HG03460 (cell line): ENCODE measurements around the gene SMYD3.

Experiments
- ATAC-seq: cut with Tn5 transposase; IDR thresholded peaks from one replicate; pipeline ENCODE4 v1.9.1; 2021; ENCODE audit not compliant: unreplicated experiment

Gene SMYD3

GRCh38 chr1:246311461-246311860, 195.6 kb downstream of the SMYD3 start:
- ATAC-seq = no peak

DNA sequence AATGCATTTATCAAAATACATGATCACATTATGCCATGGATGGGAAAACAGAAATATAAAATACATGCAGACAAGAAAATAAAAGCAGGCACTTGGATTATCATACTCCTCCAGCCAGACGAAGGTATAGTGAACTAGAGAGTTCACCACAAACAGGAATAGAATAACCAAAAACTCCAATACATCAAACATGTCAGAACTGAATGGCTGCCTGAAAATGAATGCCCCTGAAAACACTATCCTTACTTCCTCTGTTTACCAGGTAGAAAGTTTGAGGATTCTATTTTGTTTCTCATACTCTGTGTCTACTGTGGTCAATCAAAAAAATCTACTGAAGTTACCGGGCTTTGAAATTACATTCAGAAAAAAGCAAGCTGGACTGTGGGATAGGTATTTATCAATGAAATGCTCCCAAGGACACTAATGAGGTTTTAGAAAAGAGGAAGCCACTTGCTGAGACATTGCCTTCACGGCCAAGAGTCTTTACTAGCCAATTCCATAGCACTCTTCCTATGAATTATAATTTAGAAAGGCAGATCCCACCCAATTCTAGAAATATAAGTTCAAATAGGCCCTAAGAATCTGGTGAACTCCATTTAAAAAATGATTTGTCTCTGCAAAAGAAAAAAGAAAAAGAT, 197.7 kb downstream of the SMYD3 start:
- no peak for ATAC-seq

- no peak for ATAC-seq
Observed at GRCh38 chr1:246308533-246309075, 198.5 kb downstream of the SMYD3 start.

DNA sequence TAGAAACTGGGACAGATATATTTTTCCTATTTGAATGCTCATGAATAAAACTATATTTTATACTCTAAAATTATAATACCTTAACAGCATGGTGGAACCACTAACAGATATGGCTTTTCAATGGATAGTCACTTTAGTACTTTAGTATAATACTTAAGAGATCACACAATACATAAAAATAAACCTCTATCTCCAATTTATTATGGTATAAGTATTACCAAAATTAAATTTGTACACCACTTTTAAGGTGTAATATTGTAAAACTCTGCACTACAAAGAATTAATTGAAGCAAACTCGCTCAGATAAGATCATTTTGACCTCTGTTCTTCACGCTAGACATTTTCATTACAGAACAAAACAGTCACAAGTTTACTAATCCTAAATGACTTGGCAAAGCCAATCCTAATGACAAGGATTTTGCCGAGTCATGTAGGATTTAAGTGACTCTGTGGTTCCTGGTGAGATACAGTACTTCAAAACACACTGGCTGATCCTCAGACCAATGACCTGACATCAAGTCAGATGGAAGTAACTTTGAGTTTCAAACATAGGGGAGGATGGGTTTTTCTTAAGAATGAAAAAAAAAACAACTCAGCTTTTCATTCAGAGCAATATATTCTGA, 200.6 kb downstream of the SMYD3 start:
- no peak for ATAC-seq

- ATAC-seq = no peak
Observed at GRCh38 chr1:246304484-246305259, 202.4 kb downstream of the SMYD3 start.

DNA sequence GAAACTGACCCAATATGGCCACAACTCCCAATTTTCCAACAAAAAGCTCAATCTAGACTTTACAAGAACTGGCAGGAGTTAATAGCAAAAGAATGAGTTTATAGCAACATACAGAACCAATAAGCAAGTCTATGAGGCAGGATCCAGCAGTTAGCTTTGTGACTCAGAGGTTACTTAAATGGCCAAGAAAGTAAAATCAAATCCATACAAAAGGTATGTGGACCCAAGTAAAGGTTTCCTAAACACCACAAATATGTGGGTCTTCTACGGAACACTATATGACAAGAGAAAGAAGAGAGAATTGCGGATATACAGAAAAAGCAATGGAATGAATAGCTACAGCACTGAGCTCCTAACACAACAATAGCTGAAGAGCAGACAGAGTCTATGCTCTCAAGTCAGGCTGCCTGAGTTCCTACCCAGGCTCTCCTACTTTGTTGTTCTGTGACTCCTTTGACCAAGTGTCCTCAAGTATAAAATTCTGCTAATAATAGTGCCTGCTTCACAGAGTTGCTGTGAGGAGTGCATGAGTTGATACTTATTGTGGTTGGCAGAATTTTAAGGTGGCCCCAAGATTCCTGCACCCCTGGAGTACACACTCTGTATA, 204.3 kb downstream of the SMYD3 start:
- no peak for ATAC-seq

DNA sequence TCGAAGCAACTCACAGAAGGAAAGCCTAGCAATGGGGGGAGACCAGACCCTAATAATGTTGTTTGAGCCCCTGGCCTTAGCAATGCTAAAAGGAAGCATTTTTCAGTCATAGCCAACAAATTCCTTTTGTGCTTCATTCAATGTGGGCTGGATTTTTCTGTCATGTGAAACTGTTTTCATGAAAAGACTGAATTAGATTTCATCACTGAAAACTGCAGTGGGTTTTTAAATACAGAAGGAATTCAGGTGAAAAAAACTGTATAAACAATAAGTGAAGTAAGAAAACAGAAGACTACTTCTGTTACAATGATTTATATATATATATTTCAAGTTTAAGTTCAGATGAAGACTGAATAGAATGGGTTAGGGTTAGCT, 204.8 kb downstream of the SMYD3 start:
- no peak for ATAC-seq

DNA sequence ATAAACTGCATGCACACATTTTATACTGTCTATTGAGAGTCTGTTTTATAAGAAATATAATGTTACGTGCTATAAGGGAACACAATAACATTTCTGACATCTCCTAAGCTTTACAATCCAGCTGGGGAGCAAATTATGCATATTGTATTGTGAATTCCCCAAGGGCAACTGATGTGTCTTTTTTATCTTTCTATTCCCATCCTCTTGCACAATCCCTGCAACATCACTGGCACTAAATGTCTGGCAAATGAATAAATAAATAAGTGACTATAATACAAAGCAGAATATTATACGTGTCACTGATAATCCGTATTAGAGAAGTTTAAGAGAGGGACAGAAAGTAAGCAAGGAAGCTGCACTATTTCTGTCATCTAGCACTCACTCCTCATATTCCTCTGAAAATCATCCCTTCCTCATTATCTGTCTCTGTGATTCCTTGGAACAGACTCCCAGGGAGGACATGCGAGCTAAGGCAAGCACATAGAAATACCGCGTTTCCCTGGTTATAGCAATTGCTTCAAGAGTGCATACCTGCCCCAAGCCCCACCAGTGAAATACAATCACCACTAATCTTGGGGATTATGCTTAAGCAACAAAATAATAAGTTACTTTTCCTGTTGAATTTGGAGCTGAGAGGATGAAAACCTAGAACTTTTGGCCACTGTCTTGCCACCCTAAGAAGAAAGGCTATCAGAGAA, 205.4 kb downstream of the SMYD3 start:
- no peak for ATAC-seq

GRCh38 chr1:246300626-246301549, 206.2 kb downstream of the SMYD3 start:
- no peak for ATAC-seq

DNA sequence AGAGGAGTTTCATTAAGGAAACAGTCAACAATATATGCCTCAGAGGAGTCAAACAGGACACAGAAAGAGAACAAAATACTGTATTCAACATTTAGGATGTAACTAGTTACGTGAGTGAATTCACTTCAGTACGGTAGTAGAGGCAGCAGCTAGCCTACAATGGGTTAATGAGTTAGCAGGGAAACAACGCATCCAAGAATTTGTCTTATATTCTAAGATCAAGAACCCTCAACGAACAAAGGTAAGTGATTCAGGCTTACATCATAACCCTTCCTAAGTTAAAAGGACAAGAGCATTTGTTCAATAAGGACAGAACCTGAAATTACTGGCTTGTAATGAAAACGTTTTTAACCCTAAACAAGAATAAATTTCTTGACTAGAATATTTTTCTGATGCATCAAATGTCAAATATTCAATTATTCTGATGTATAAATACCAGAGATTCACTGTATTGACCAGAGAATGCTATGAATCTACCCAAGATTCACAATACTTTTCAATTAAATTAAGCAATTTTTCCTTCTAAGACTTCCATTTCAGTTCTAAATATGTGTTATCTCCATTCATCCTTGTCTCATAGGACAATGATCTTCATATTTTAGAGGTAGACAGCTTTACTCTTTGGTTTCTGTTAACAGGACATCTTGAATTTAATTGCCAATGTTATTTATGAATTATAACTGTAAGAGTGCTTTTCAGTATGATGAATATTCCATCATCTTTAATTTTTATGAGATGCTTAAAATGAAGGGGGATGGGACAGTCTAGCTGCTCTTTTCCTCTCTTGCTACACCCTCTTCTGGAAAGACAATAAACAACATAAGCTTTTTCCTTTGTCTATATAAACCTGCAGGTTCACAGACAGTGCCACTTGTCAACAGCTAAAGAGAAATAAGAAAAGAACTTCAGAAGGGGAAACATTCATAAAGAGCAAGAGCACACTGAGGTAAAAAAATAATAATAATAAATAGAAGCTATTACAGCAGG, 209.5 kb downstream of the SMYD3 start:
- no peak for ATAC-seq

- ATAC-seq = no peak
Observed at GRCh38 chr1:246295968-246296367, 211.1 kb downstream of the SMYD3 start.

DNA sequence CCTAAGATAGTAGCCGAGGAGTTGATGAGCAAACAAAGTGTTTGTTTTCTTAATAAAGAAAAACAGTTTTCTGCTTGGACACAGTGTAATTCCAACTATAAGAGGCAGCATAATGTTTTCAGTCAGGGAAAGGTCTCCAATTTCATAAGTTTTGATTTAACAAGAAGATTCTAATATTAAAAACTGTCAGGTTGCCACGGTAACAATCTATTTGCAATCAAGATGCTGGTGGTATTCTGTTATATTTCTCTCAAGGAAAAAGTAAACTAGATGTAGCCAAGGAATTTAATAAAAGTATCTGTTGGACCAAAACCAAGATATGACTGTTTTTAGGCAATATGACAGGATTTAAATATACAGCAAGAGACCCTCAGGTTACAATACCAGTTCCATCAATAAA, 211.7 kb downstream of the SMYD3 start:
- ATAC-seq = no peak

DNA sequence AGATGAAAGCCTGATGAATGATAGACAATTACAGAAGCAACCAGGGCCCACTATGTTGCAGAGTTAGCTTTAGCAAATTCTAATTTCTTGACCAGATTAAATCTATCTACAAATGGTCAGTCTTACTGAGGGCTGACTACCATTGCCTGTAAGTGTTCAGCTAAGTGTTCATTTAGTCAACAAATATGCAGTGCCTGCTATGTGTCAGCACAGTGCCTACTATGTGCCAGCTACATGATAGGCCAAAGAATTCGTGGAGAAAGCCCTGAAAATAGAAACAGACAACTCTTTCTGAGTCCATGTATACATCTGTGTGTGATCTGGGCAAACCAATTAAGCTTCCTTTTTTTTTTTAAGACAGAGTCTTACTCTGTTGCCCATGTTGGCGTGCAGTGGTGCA, 212.8 kb downstream of the SMYD3 start:
- ATAC-seq = no peak

- ATAC-seq = no peak
Observed at GRCh38 chr1:246293366-246294121, 213.5 kb downstream of the SMYD3 start.

GRCh38 chr1:246292571-246292970, 214.5 kb downstream of the SMYD3 start:
- ATAC-seq = no peak

GRCh38 chr1:246291127-246291526, 216.0 kb downstream of the SMYD3 start:
- ATAC-seq = no peak

- no peak for ATAC-seq
Observed at GRCh38 chr1:246283771-246284410, 223.2 kb downstream of the SMYD3 start.

DNA sequence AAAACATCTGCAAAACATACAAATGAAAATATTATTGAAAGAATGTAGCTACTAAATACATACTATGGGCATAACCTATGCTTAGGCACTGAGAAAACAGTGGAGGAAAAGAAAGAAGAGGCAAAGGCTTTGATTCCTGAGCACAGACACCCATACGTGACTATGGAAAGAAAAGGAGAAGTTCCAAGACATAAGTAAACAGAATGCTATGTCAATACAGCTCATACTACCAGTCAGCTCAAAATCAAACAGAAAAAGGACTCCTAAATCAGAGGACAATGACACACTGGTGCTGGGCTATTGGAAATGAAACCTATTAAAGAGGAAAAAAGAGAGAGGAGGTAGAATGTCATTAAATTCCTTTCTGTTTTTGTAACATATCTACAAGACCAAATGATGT, 225.4 kb downstream of the SMYD3 start:
- ATAC-seq = no peak
